ENCODE results near the gene MEMO1. TPM values are rescaled to one million over a fixed set of nuclear protein-coding genes. Genes with fewer than 3 reads are reported as not detected.
A peak's percentile ranks its signal among the peaks of the same experiment; 100 is the strongest.

The MEMO1 gene
- total and polyA plus RNA-seq, 2 of the 4 experiments (the other 2 are of a cell fraction), result 23.7 to 49.7 TPM

DNA sequence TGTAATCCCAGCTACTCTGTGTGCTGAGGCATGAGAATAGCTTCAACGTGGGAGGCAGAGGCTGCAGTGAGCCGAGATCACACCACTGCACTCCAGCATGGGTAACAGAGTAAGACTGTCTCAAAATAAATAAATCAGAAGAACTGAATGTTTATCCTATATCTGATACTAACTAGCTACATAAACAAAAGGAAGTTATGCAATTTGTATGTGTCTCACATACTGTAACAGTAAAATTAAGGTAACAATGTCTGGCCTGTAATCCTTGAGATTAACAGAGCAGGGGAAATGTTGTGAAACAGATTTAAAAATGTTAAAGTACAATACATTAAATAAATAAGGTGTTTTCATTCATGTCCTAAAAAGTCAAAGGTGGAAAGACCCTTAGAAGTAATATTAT lies 150.8 kb downstream of the MEMO1 start:
- peaks cover 0 to 3% of the 10 kb centered on the region in 2 experiments; a peak in 2 of 4 replicates for H3K79me1 ChIP-seq (ENCODE audit: low read depth in 1 of 2, low read length in 2 of 2)
- no peak overlapping the region for H2BK15ac ChIP-seq (ENCODE audit: low read depth, low read length)
- peaks cover 3% of the 10 kb centered on the region; the same call in 1 of the 2 replicates for H3K9me1 ChIP-seq (ENCODE audit: insufficient read depth, low read length)
- no peak overlapping the region for H2BK20ac ChIP-seq (ENCODE audit: low read depth, low read length)
- no peak overlapping the region for H3K9ac ChIP-seq (ENCODE audit: low read depth, low read length)
- dilution Hi-C loops (cut with HindIII; ENCODE audit: low sequenced_read_pairs, unreplicated experiment) (no loop called here), intact Hi-C loops (cut with micrococcal nuclease) (no loop called here), in situ Hi-C loops (cut with MboI; ENCODE audit: low sequenced_read_pairs) (no loop called here)
- ChIA-PET POLR2A (ENCODE audit: unreplicated experiment) (no interaction called here), CTCF (no interaction called here)
- no peak overlapping the region for H4K5ac ChIP-seq (ENCODE audit: low read depth, low read length)
- no peak overlapping the region for H2AK5ac ChIP-seq (ENCODE audit: low read depth, low read length)
- no TSS peak for BruUV-seq (replicated peaks)
- H3K9me3 ChIP-seq (ENCODE audit: control insufficient read depth, insufficient read depth, low read length), result no peaks in the 10 kb centered on the region
- TF ChIP-seq POLR2A (IDR thresholded peaks at IDR 0.05; ENCODE audit: low read depth, low read length), result no peak
- TF ChIP-seq CEBPB (IDR thresholded peaks at IDR 0.05; ENCODE audit: low read depth, low read length), result peak; percentile 55
- TF ChIP-seq RAD21 (IDR thresholded peaks at IDR 0.05; ENCODE audit: low read length), result no peak
- DNase-seq (peak; percentile 46), ATAC-seq (ENCODE audit: low read depth) (peak; percentile 82)
- H3K56ac ChIP-seq (ENCODE audit: extremely low read depth, insufficient read depth, low read length), result no peak overlapping the region
- no peak overlapping the region for H3K14ac ChIP-seq (replicated peaks; ENCODE audit: low read depth, low read length)
- H2BK120ac ChIP-seq (ENCODE audit: low read depth, low read length), result no peak overlapping the region
- H3K18ac ChIP-seq (ENCODE audit: low read depth, low read length), result no peak overlapping the region
- no peak overlapping the region for H3K23ac ChIP-seq (ENCODE audit: low read depth, low read length)
- H2BK5ac ChIP-seq (ENCODE audit: low read depth, low read length, poor library complexity, severe bottlenecking), result no peak overlapping the region
- H2AK9ac ChIP-seq (replicated peaks; ENCODE audit: low read depth, low read length, poor library complexity), result no peak overlapping the region
- no peak overlapping the region for H4K91ac ChIP-seq (ENCODE audit: insufficient read depth, low read depth, low read length)
- H3K4ac ChIP-seq (ENCODE audit: low read depth, low read length), result no peak overlapping the region
- no peaks in the 10 kb centered on the region for H4K20me1 ChIP-seq (ENCODE audit: insufficient read depth, low read length)
- no peak overlapping the region for H2AFZ ChIP-seq (replicated peaks; ENCODE audit: low read length, poor library complexity)
- peaks cover 2% of the 10 kb centered on the region; the same call in 1 of the 2 replicates for H3K4me1 ChIP-seq (ENCODE audit: control insufficient read depth, insufficient read depth, low read length)
- no peak overlapping the region for H4K8ac ChIP-seq (ENCODE audit: low read depth in 2 of 2, low read length in 2 of 2)
- H3K27ac ChIP-seq (ENCODE audit: insufficient read depth, low read length), result no peak overlapping the region
- H3K4me3 ChIP-seq (ENCODE audit: insufficient read depth, low read depth, low read length), result no peak overlapping the region
- WGBS, 2 experiments (ENCODE audit: extremely low coverage in 2 of 2, insufficient read length in 1 of 2), result no CpG with 5 or more reads among the region's 2 CpGs
- H3K36me3 ChIP-seq (ENCODE audit: control insufficient read depth, insufficient read depth, low read length), result no peaks in the 10 kb centered on the region
- H3K27me3 ChIP-seq (ENCODE audit: control insufficient read depth, insufficient read depth, low read length), result no peaks in the 10 kb centered on the region
- H3K4me2 ChIP-seq (ENCODE audit: low read depth, low read length), result no peak overlapping the region

Data from IMR-90 (cell line).